ENCODE data around the gene TMX4. TPM values are rescaled to one million over a fixed set of nuclear protein-coding genes. Genes with fewer than 3 reads are reported as not detected.

Gene TMX4
- total and polyA plus RNA-seq, 4 donors, result 12.6 to 17.3 (median 15.9) TPM

- peak; percentile 56 for TF ChIP-seq MAX (IDR thresholded peaks at IDR 0.05)
- no peak for TF ChIP-seq RAD21 (IDR thresholded peaks at IDR 0.05)
- peak; percentile 78 to 89 for TF ChIP-seq RXRA (IDR thresholded peaks at IDR 0.05)
Observed at GRCh38 chr20:7938058-7938457, 81.5 kb downstream of the TMX4 start (continued).

GRCh38 chr20:7937328-7937727 is 82.2 kb downstream of the TMX4 start:
- DNase-seq (ENCODE audit: low spot score), result no peak
- Histone ChIP-seq H3K4me3 (ENCODE audit: low read depth in 1 of 3, low read length in 3 of 3) (peak overlapping the region; percentile 36 to 56 (median 39)), H3K36me3 (ENCODE audit: control insufficient read depth in 4 of 4, insufficient read depth in 3 of 4, low read depth in 1 of 4, low read length in 3 of 4) (peaks cover 0 to 14% (median 8%) of the 10 kb centered on the region in 4 donors), H3K9me3 (ENCODE audit: control insufficient read depth in 4 of 4, low read length in 3 of 4) (peaks cover 0 to 1% (median 0%) of the 10 kb centered on the region in 4 donors), H3K27ac (ENCODE audit: low read depth in 1 of 2, low read length in 2 of 2) (peak overlapping the region; percentile 91 to 97), H3K9ac (ENCODE audit: low read depth in 1 of 2, low read length in 2 of 2) (peak overlapping the region; percentile 81 to 99), H3K4me1 (ENCODE audit: control insufficient read depth in 4 of 4, insufficient read depth in 4 of 4, low read length in 3 of 4) (peaks cover 2 to 24% (median 11%) of the 10 kb centered on the region in 4 donors), H3K27me3 (ENCODE audit: control insufficient read depth in 4 of 4, insufficient read depth in 4 of 4, low read length in 3 of 4) (no peaks in the 10 kb centered on the region)
- WGBS, result 44% methylated on average over 3 of the region's 3 CpGs
- TF ChIP-seq JUND (IDR thresholded peaks at IDR 0.05) (no peak), ZBTB33 (IDR thresholded peaks at IDR 0.05) (no peak), NR2F2 (IDR thresholded peaks at IDR 0.05) (no peak), RAD21 (IDR thresholded peaks at IDR 0.05) (no peak), FOXA2 (IDR thresholded peaks at IDR 0.05) (no peak), YY1 (IDR thresholded peaks at IDR 0.05) (no peak), TAF1 (conservative IDR thresholded peaks at IDR 0.05) (no peak), GABPA (IDR thresholded peaks at IDR 0.05 in 1 of 2, conservative IDR thresholded peaks at IDR 0.05 in 1 of 2) (no peak), REST (IDR thresholded peaks at IDR 0.05) (no peak), CTCF (IDR thresholded peaks at IDR 0.05; ENCODE audit: low read depth, low read length, missing input control) (no peak), RXRA (IDR thresholded peaks at IDR 0.05) (no peak), HNF4A (conservative IDR thresholded peaks at IDR 0.05) (no peak), SP1 (IDR thresholded peaks at IDR 0.05) (no peak), ATF3 (IDR thresholded peaks at IDR 0.05) (no peak)
